H9 (cell line): ENCODE results near the gene FBN3. TPM values are rescaled to one million over a fixed set of nuclear protein-coding genes. Genes with fewer than 3 reads are reported as not detected.

ENCODE experiments used
- DNase-seq: peaks from one replicate; pipeline ENCODE4 v3.0.0-alpha.2; 2017
- H2AFZ ChIP-seq: one replicate; pipeline ENCODE4 v1.6.1; 2013; ENCODE audit warnings: mild to moderate bottlenecking, low read length, control low read depth, moderate library complexity
- H2AK5ac ChIP-seq: 2 replicates; pipeline ENCODE4 v1.6.1; 2013; ENCODE audit warnings: low read length, control low read depth, mixed read lengths; ENCODE audit not compliant: insufficient read length
- H2BK120ac ChIP-seq: one replicate; pipeline ENCODE4 v1.6.1; 2013; ENCODE audit warnings: low read depth, mild to moderate bottlenecking, low read length, control low read depth, inconsistent platforms; ENCODE audit not compliant: poor library complexity, severe bottlenecking
- H2BK12ac ChIP-seq: 2 replicates; pipeline ENCODE4 v1.6.1; 2013; ENCODE audit warnings: low read length, control low read depth, mixed read lengths, low read depth; ENCODE audit not compliant: insufficient read length
- H2BK15ac ChIP-seq: 2 replicates; pipeline ENCODE4 v1.6.1; 2013; ENCODE audit warnings: low read depth, low read length, control low read depth
- H2BK20ac ChIP-seq: one replicate; pipeline ENCODE4 v1.6.1; 2013; ENCODE audit warnings: low read depth, mild to moderate bottlenecking, low read length, control low read depth, inconsistent platforms; ENCODE audit not compliant: poor library complexity, severe bottlenecking
- H2BK5ac ChIP-seq: 2 replicates; pipeline ENCODE4 v1.6.1; 2013; ENCODE audit warnings: low read length, control low read depth, mixed read lengths; ENCODE audit not compliant: insufficient read length
- H3K14ac ChIP-seq: 2 replicates; pipeline ENCODE4 v1.6.1; 2013; ENCODE audit warnings: low read length, control low read depth; ENCODE audit not compliant: insufficient read depth
- H3K18ac ChIP-seq: 2 replicates; pipeline ENCODE4 v1.6.1; 2013; ENCODE audit warnings: low read depth, mild to moderate bottlenecking, mixed read lengths, low read length, control low read depth; ENCODE audit not compliant: insufficient read length
- H3K23ac ChIP-seq: 2 replicates; pipeline ENCODE4 v1.6.1; 2013; ENCODE audit warnings: low read length, control low read depth, mixed read lengths, low read depth; ENCODE audit not compliant: insufficient read length
- H3K23me2 ChIP-seq: 2 replicates; pipeline ENCODE4 v1.6.1; 2013; ENCODE audit warnings: low read depth, mild to moderate bottlenecking, mixed read lengths, low read length, control low read depth; ENCODE audit not compliant: insufficient read length, poor library complexity, severe bottlenecking
- H3K27ac ChIP-seq: 2 replicates; pipeline ENCODE4 v1.5.1; 2013; ENCODE audit warnings: low read length, control low read depth, mixed read lengths, low read depth; ENCODE audit not compliant: insufficient read length
- H3K27me3 ChIP-seq: 2 replicates; pipeline ENCODE4 v1.6.1; 2013; ENCODE audit warnings: low read length, control low read depth, inconsistent platforms; ENCODE audit not compliant: insufficient read depth
- H3K4ac ChIP-seq: 2 replicates; pipeline ENCODE4 v1.6.1; 2013; ENCODE audit warnings: low read depth, mild to moderate bottlenecking, control low read depth, inconsistent platforms, low read length, moderate library complexity
- H3K4me1 ChIP-seq: 2 replicates; pipeline ENCODE4 v1.6.1; 2013; ENCODE audit warnings: low read length, control low read depth, inconsistent platforms; ENCODE audit not compliant: insufficient read depth
- H3K4me2 ChIP-seq: 2 replicates; pipeline ENCODE4 v1.6.1; 2013; ENCODE audit warnings: low read length, control low read depth, mixed read lengths; ENCODE audit not compliant: insufficient read length, insufficient read depth
- H3K56ac ChIP-seq: 2 replicates; pipeline ENCODE4 v1.6.1; 2013; ENCODE audit warnings: low read depth, mild to moderate bottlenecking, mixed read lengths, low read length, control low read depth; ENCODE audit not compliant: insufficient read length
- H3K79me1 ChIP-seq: 2 replicates; pipeline ENCODE4 v1.6.1; 2013; ENCODE audit warnings: low read depth, mild to moderate bottlenecking, moderate library complexity, low read length, control low read depth, inconsistent platforms; ENCODE audit not compliant: insufficient read depth, poor library complexity, severe bottlenecking
- H3K79me2 ChIP-seq: 2 replicates; pipeline ENCODE4 v1.6.1; 2013; ENCODE audit warnings: low read length, control low read depth, inconsistent platforms; ENCODE audit not compliant: insufficient read depth
- H3K9ac ChIP-seq: 2 replicates; pipeline ENCODE4 v1.6.1; 2013; ENCODE audit warnings: low read length, control low read depth, mixed read lengths; ENCODE audit not compliant: insufficient read length; ENCODE audit errors: extremely low read depth
- H3K9me3 ChIP-seq: one replicate; pipeline ENCODE4 v1.6.1; 2013; ENCODE audit warnings: low read depth, low read length, inconsistent platforms; ENCODE audit not compliant: control insufficient read depth
- H3T11ph ChIP-seq: one replicate; pipeline ENCODE4 v1.6.1; 2013; ENCODE audit warnings: mild to moderate bottlenecking, low read length, control low read depth, inconsistent platforms
- H4K20me1 ChIP-seq: one replicate; pipeline ENCODE4 v1.6.1; 2013; ENCODE audit not compliant: control insufficient read depth, insufficient read length, insufficient read depth
- H4K5ac ChIP-seq: 2 replicates; pipeline ENCODE4 v1.6.1; 2013; ENCODE audit warnings: low read depth, mild to moderate bottlenecking, mixed read lengths, low read length, control low read depth; ENCODE audit not compliant: insufficient read length
- H4K8ac ChIP-seq: replicated peaks from 2 replicates; pipeline ENCODE4 v1.6.1; 2013; ENCODE audit warnings: low read length, control low read depth, mixed read lengths, low read depth; ENCODE audit not compliant: insufficient read length
- H4K91ac ChIP-seq: 2 replicates; pipeline ENCODE4 v1.6.1; 2013; ENCODE audit warnings: low read depth, mild to moderate bottlenecking, moderate library complexity, mixed read lengths, low read length, control low read depth; ENCODE audit not compliant: insufficient read length
- H3K27ac Mint-ChIP-seq, 3 experiments: 2 replicates in 2 of 3; 3 replicates in 1 of 3; pipeline ENCODE4 v1.8.0; 2020 to 2021; ENCODE audit warnings: mixed read lengths in 3 of 3, mild to moderate bottlenecking in 1 of 3, moderate library complexity in 1 of 3
- H3K27me3 Mint-ChIP-seq: 2 replicates; pipeline ENCODE4 v1.8.0; 2021; ENCODE audit warnings: low read depth, mild to moderate bottlenecking, moderate library complexity, mixed read lengths
- H3K36me3 Mint-ChIP-seq, 3 experiments: 2 replicates in 2 of 3; 3 replicates in 1 of 3; pipeline ENCODE4 v1.8.0; 2020 to 2021; ENCODE audit warnings: low read depth in 3 of 3, mixed read lengths in 3 of 3; ENCODE audit not compliant: insufficient read depth in 1 of 3
- H3K4me1 Mint-ChIP-seq, 2 experiments: 2 replicates each; pipeline ENCODE4 v1.8.0; 2020; ENCODE audit warnings: mixed read lengths in 2 of 2
- H3K4me3 Mint-ChIP-seq, 2 experiments: 2 replicates in 1 of 2; 3 replicates in 1 of 2; pipeline ENCODE4 v1.8.0; 2020 to 2021; ENCODE audit warnings: mild to moderate bottlenecking in 2 of 2, mixed read lengths in 2 of 2, moderate library complexity in 1 of 2
- H3K9me3 Mint-ChIP-seq, 2 experiments: 2 replicates in 1 of 2; 3 replicates in 1 of 2; pipeline ENCODE4 v1.8.0; 2020; ENCODE audit warnings: mild to moderate bottlenecking in 2 of 2, mixed read lengths in 2 of 2, moderate library complexity in 1 of 2
- WGBS: extraction: QIAGEN DNeasy Blood & Tissue Kit; methylation state at CpG from one replicate; pipeline ENCODE4 v1.1.7; 2013; ENCODE audit warnings: missing lambda C conversion rate, low lambda C conversion rate, mixed read lengths; ENCODE audit not compliant: insufficient read length; ENCODE audit errors: extremely low coverage; 5-methylcytosine and 5-hydroxymethylcytosine counted together
- total RNA-seq: library from RNA; stranded (reverse); gene quantifications from 2 replicates; pipeline ENCODE4 v1.2.1, GENCODE V29; 2021
- TF ChIP-seq, protein P1 (sequence below): fragments of 200-600 bp; sonication (generic); conservative IDR thresholded peaks from 3 replicates; pipeline ENCODE4 v1.8.0; 2021; ENCODE audit warnings: antibody characterized with exemption, mild to moderate bottlenecking

FBN3 gene
- total RNA-seq, 1 experiment from 2014 or later: 31.0 TPM

DNA sequence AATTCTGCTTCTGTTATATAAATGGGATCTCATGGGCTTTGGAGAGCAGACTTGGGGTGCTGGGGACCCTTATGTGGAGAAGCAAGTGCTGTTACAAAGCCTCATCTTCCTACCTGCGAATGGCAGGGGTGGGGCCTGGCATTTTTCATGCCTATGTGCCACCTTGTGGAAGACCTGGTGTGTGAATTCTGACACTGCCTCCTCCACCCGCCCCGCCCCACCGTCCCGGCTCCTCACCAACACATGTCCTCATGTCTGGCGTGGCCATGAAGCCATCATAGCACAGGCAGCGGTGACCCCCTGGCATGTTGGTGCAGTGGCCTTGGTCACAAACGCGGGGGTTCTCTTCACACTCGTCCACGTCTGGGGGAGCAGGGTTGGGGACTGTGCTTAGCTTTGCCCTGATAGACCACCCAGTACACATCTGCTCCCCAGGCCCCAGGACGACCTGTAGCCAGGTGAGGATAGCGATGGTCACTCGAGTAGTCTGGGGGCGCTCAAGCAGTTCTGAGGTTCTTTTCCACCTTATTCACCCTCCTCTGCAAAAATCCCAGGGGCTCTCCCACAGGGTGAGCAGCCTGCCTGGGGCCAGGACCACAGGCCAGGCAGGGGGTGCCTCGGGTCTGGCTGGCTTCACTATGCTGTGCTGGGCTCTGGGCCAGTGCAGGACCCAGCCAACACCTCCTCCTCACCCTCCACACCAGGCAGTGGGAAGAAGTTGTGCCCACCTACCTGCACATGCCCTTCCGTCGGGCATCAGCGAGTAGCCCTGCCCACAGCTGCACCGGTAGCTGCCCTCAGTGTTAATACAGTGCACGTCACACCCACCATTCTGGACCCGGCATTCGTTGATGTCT, 32.7 kb downstream of the FBN3 start:
- Histone ChIP-seq H3K56ac (no peak overlapping the region), H3K4ac (no peak overlapping the region), H2BK12ac (no peak overlapping the region), H3K14ac (no peak overlapping the region; the same call in 1 of the 2 replicates), H4K91ac (no peak overlapping the region), H2BK120ac (no peak overlapping the region), H2BK5ac (no peak overlapping the region), H3K79me2 (no peaks in the 10 kb centered on the region), H2BK15ac (no peak overlapping the region), H3K79me1 (no peaks in the 10 kb centered on the region), H3T11ph (no peak overlapping the region), H3K9ac (no peak overlapping the region), H2BK20ac (no peak overlapping the region), H3K27me3 (no peaks in the 10 kb centered on the region), H3K4me1 (no peaks in the 10 kb centered on the region; the same call in 1 of the 2 replicates), H3K23ac (no peak overlapping the region), H3K27ac (no peak overlapping the region), H4K5ac (no peak overlapping the region), H3K23me2 (no peaks in the 10 kb centered on the region), H2AK5ac (no peak overlapping the region), H3K18ac (no peak overlapping the region), H3K4me2 (no peak overlapping the region), H4K8ac (no peak overlapping the region), H3K9me3 (no peaks in the 10 kb centered on the region), H2AFZ (no peak overlapping the region), H4K20me1 (no peaks in the 10 kb centered on the region)
- Mint-ChIP-seq H3K27ac (peak overlapping the region; percentile 50 to 79 (median 61); a peak in 5 of 7 replicates), H3K4me1 (peaks cover 12 to 15% of the 10 kb centered on the region in 2 experiments), H3K36me3 (peaks cover 17 to 33% (median 21%) of the 10 kb centered on the region in 3 experiments), H3K4me3 (no peak overlapping the region; a peak in 1 of 5 replicates), H3K27me3 (no peaks in the 10 kb centered on the region), H3K9me3 (no peaks in the 10 kb centered on the region)
- TF ChIP-seq, protein P1, sequence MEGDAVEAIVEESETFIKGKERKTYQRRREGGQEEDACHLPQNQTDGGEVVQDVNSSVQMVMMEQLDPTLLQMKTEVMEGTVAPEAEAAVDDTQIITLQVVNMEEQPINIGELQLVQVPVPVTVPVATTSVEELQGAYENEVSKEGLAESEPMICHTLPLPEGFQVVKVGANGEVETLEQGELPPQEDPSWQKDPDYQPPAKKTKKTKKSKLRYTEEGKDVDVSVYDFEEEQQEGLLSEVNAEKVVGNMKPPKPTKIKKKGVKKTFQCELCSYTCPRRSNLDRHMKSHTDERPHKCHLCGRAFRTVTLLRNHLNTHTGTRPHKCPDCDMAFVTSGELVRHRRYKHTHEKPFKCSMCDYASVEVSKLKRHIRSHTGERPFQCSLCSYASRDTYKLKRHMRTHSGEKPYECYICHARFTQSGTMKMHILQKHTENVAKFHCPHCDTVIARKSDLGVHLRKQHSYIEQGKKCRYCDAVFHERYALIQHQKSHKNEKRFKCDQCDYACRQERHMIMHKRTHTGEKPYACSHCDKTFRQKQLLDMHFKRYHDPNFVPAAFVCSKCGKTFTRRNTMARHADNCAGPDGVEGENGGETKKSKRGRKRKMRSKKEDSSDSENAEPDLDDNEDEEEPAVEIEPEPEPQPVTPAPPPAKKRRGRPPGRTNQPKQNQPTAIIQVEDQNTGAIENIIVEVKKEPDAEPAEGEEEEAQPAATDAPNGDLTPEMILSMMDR: no peak
- no peak for DNase-seq
- no CpG with 5 or more reads among the region's 23 CpGs for WGBS
